PC-9 (cell line): Measurements from ENCODE around the gene CST8. TPM values are rescaled to one million over a fixed set of nuclear protein-coding genes. Genes with fewer than 3 reads are reported as not detected.

ENCODE experiments used
- BruUV-seq: library from RNA; stranded (reverse); fragments of 400-500 nt; replicated peaks from 2 replicates; lab custom pipeline; 2021; lab: Mats Ljungman, UMichigan
- CTCF ChIA-PET: fragments of 300-600 bp; sonication (Branson Sonifier 250); formaldehyde crosslinking; loops from one replicate; lab custom pipeline; 2022; ENCODE audit warnings: antibody characterized with exemption; lab: Charles Lee
- POLR2A ChIA-PET: fragments of 300-600 bp; sonication (Branson Sonifier 250); formaldehyde crosslinking; loops from one replicate; lab custom pipeline; 2022; ENCODE audit warnings: antibody characterized with exemption; ENCODE audit not compliant: unreplicated experiment; lab: Charles Lee
- DNase-seq, 2 experiments: peaks; one replicate each; pipeline versions ENCODE4 v3.0.0 to v3.0.0-alpha.2; 2015 to 2022; ENCODE audit warnings: mixed read lengths in 1 of 2
- H2AFZ ChIP-seq: fragments of 200-600 bp; sonication (generic); 2 replicates; pipeline ENCODE4 v1.8.1; 2017; ENCODE audit warnings: antibody characterized with exemption
- H3F3A ChIP-seq: fragments of 200-600 bp; sonication (generic); 2 replicates; pipeline ENCODE4 v1.8.1; 2017; ENCODE audit warnings: antibody characterized with exemption, mild to moderate bottlenecking, low read depth; ENCODE audit not compliant: insufficient read depth
- H3K27ac ChIP-seq: fragments of 200-600 bp; sonication (generic); 2 replicates; pipeline ENCODE4 v1.6.1; 2016; ENCODE audit warnings: mixed run types
- H3K27me3 ChIP-seq: fragments of 200-600 bp; sonication (generic); 2 replicates; pipeline ENCODE4 v1.6.1; 2016; ENCODE audit warnings: low read depth, mixed run types; ENCODE audit not compliant: insufficient read depth
- H3K36me3 ChIP-seq: fragments of 200-600 bp; sonication (generic); 2 replicates; pipeline ENCODE4 v1.6.1; 2016; ENCODE audit warnings: low read depth, mixed run types
- H3K4me1 ChIP-seq: fragments of 200-600 bp; sonication (generic); replicated peaks from 2 replicates; pipeline ENCODE4 v1.6.1; 2016; ENCODE audit warnings: mixed run types; ENCODE audit not compliant: insufficient read depth
- H3K4me2 ChIP-seq: fragments of 200-600 bp; sonication (generic); 2 replicates; pipeline ENCODE4 v1.6.1; 2017; ENCODE audit warnings: mixed run types
- H3K4me3 ChIP-seq: fragments of 200-600 bp; sonication (generic); 2 replicates; pipeline ENCODE4 v1.6.1; 2016; ENCODE audit warnings: mixed run types
- H3K79me2 ChIP-seq: fragments of 200-600 bp; sonication (generic); 2 replicates; pipeline ENCODE4 v1.6.1; 2017; ENCODE audit warnings: low read depth, mixed run types
- H3K9me2 ChIP-seq: fragments of 200-600 bp; sonication (generic); 2 replicates; pipeline ENCODE4 v1.8.1; 2017; ENCODE audit warnings: mild to moderate bottlenecking; ENCODE audit not compliant: insufficient read depth
- H3K9me3 ChIP-seq: fragments of 200-600 bp; sonication (generic); 2 replicates; pipeline ENCODE4 v1.8.1; 2016; ENCODE audit warnings: low read depth; ENCODE audit not compliant: insufficient read depth
- H4K20me1 ChIP-seq: fragments of 200-600 bp; sonication (generic); 2 replicates; pipeline ENCODE4 v1.8.1; 2017; ENCODE audit not compliant: insufficient read depth
- EZH2 ChIP-seq: fragments of 200-600 bp; sonication (generic); IDR thresholded peaks from 2 replicates; pipeline ENCODE4 v1.8.0; 2017; ENCODE audit warnings: antibody characterized with exemption, low read depth
- intact Hi-C: fragments of 100-400 bp; cut with micrococcal nuclease; formaldehyde crosslinking; loops from one replicate; pipeline ENCODE4 v1.10.0; 2022; ENCODE audit not compliant: unreplicated experiment
- total RNA-seq: library from RNA; stranded (reverse); gene quantifications from 2 replicates; pipeline ENCODE4 v1.2.3, GENCODE V29; 2021
- TF ChIP-seq, protein P1 (sequence below): fragments of 200-600 bp; sonication (generic); conservative IDR thresholded peaks from 2 replicates; pipeline ENCODE4 v1.6.1; 2017; ENCODE audit warnings: mixed run types, antibody characterized with exemption, mild to moderate bottlenecking, moderate library complexity

Gene CST8
- total RNA-seq, 1 experiment from 2014 or later, result not detected

DNA sequence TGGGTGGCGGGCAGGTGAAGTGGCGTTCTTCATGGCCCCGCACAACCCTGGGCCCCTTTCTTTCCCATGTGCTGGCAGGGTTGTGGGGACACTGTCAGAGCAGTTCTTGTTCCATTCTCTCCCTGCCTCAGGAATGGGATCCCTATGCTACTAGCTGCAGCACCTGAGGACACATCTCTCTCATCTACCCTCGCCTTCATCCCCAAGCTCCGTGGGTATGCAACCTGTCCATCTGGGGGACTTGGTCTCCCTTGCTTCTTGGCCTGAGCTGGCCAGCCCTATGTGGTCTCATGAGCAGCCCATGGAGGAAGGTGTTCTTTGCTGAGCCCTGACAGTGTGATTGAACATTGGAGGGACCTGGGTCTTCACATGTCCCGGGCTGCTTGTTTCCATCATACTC, 53.2 kb downstream of the CST8 start:
- Histone ChIP-seq H3K27me3 (peaks cover 15% of the 10 kb centered on the region; the same call in 1 of the 2 replicates), H2AFZ (no peak overlapping the region), H3K79me2 (no peaks in the 10 kb centered on the region), H3K36me3 (no peaks in the 10 kb centered on the region), H3K4me3 (no peak overlapping the region), H4K20me1 (no peaks in the 10 kb centered on the region), H3K4me2 (no peak overlapping the region), H3K9me3 (no peaks in the 10 kb centered on the region), H3K4me1 (no peaks in the 10 kb centered on the region; the same call in 1 of the 2 replicates), H3K9me2 (no peaks in the 10 kb centered on the region), H3F3A (0 out of 2 replicates have a peak, but pooled peaks cover 5% of the 10 kb centered on the region), H3K27ac (no peak overlapping the region)
- intact Hi-C loops, result no loop called here
- no TSS peak for BruUV-seq
- ChIA-PET POLR2A (no interaction called here), CTCF (no interaction called here)
- no peak for TF ChIP-seq EZH2
- TF ChIP-seq, protein P1, sequence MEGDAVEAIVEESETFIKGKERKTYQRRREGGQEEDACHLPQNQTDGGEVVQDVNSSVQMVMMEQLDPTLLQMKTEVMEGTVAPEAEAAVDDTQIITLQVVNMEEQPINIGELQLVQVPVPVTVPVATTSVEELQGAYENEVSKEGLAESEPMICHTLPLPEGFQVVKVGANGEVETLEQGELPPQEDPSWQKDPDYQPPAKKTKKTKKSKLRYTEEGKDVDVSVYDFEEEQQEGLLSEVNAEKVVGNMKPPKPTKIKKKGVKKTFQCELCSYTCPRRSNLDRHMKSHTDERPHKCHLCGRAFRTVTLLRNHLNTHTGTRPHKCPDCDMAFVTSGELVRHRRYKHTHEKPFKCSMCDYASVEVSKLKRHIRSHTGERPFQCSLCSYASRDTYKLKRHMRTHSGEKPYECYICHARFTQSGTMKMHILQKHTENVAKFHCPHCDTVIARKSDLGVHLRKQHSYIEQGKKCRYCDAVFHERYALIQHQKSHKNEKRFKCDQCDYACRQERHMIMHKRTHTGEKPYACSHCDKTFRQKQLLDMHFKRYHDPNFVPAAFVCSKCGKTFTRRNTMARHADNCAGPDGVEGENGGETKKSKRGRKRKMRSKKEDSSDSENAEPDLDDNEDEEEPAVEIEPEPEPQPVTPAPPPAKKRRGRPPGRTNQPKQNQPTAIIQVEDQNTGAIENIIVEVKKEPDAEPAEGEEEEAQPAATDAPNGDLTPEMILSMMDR, result no peak
- DNase-seq, result peak in 1 of 2 experiments; percentile 36

Other genes starting within 250 kb of the CST8 start
- 29.8 and 30.9 TPM in 2 replicates for gene NXT1, start 140.3 kb upstream of the CST8 start, total RNA-seq
- gene GZF1, start 128.9 kb upstream of the CST8 start, total RNA-seq, result 8.1 and 11.1 TPM in 2 replicates
- gene NAPB, start 69.6 kb upstream of the CST8 start, total RNA-seq, result 13.8 and 16.5 TPM in 2 replicates
- not detected in 2 replicates for gene CSTL1, start 51.4 kb upstream of the CST8 start, total RNA-seq
- not detected in 2 replicates for gene CST11, start 38.2 kb upstream of the CST8 start, total RNA-seq
- gene CST9L, start 77.4 kb downstream of the CST8 start, total RNA-seq, result not detected in 2 replicates
- gene CST9, start 114.8 kb downstream of the CST8 start, total RNA-seq, result not detected in 2 replicates
- gene CST3, start 146.8 kb downstream of the CST8 start, total RNA-seq, result 262 and 355 TPM in 2 replicates
- gene CST4, start 197.9 kb downstream of the CST8 start, total RNA-seq, result 0.78 TPM in 1 of 2 replicates, not detected in the other